ENCODE measurements around the gene METAP2. TPM values are rescaled to one million over a fixed set of nuclear protein-coding genes. Genes with fewer than 3 reads are reported as not detected.

METAP2 gene
- total and polyA plus RNA-seq, 5 donors = 55.0 to 70.3 (median 65.8) TPM

DNA sequence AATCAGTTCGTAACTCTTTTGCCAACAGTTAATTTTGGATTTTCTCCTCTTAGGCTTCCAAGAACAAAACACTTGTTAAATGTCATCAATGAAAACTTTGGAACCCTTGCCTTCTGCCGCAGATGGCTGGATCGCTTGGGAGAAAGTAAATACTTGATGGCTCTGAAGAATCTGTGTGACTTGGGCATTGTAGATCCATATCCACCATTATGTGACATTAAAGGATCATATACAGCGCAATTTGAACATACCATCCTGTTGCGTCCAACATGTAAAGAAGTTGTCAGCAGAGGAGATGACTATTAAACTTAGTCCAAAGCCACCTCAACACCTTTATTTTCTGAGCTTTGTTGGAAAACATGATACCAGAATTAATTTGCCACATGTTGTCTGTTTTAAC lies 39.6 kb downstream of the METAP2 start:
- intact Hi-C loops (cut with DNase I) = no loop called here
- WGBS = 95% methylated on average over 5 of the region's 5 CpGs
- Histone ChIP-seq H3K27me3 (ENCODE audit: control insufficient read depth, insufficient read depth) (no peaks in the 10 kb centered on the region), H3K4me1 (ENCODE audit: control insufficient read depth, insufficient read depth, low read length) (no peaks in the 10 kb centered on the region), H3K27ac (ENCODE audit: low read length) (no peak overlapping the region), H3K9me3 (ENCODE audit: control insufficient read depth, low read length) (no peaks in the 10 kb centered on the region), H3K4me3 (ENCODE audit: low read length) (no peak overlapping the region)
- ATAC-seq (no peak), DNase-seq (no peak)

GRCh38 chr12:95515197-95515596 lies 41.2 kb downstream of the METAP2 start:
- DNase-seq (no peak), ATAC-seq (no peak)
- Histone ChIP-seq H3K9me3 (ENCODE audit: control insufficient read depth, low read length) (no peaks in the 10 kb centered on the region), H3K4me3 (ENCODE audit: low read length) (no peak overlapping the region), H3K4me1 (ENCODE audit: control insufficient read depth, insufficient read depth, low read length) (no peaks in the 10 kb centered on the region), H3K27ac (ENCODE audit: low read length) (no peak overlapping the region), H3K27me3 (ENCODE audit: control insufficient read depth, insufficient read depth) (no peaks in the 10 kb centered on the region)
- intact Hi-C loops (cut with DNase I) = no loop called here
- 96% methylated on average over 3 of the region's 3 CpGs for WGBS

GRCh38 chr12:95516757-95517156 lies 42.8 kb downstream of the METAP2 start:
- no peaks in the 10 kb centered on the region for H3K4me1 ChIP-seq (ENCODE audit: control insufficient read depth, insufficient read depth, low read length)
- H3K9me3 ChIP-seq (ENCODE audit: control insufficient read depth, low read length) = no peaks in the 10 kb centered on the region
- intact Hi-C loops (cut with DNase I) = no loop called here
- DNase-seq (no peak), ATAC-seq (no peak)
- H3K27ac ChIP-seq (ENCODE audit: low read length) = no peak overlapping the region
- H3K4me3 ChIP-seq (ENCODE audit: low read length) = no peak overlapping the region
- no peaks in the 10 kb centered on the region for H3K27me3 ChIP-seq (ENCODE audit: control insufficient read depth, insufficient read depth)

DNA sequence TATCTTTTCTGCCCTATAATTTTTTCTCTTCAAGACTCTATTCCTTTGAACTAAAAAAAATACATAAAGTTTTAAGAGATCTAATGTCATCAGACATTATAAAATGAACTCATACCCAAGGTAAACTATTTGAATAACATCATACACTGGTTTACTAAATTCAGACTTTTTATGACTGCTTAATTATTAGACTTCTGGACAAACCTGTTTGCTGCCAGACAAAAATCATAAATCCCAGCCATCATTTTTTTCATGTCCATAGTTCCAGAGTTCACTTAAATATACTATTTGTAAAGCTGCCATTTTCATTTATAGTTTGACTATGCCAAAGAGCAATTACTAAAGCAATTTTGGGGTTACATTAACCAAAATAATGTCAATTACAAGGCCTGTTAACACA lies 43.3 kb downstream of the METAP2 start:
- Histone ChIP-seq H3K9me3 (ENCODE audit: control insufficient read depth, low read length) (no peaks in the 10 kb centered on the region), H3K27me3 (ENCODE audit: control insufficient read depth, insufficient read depth) (no peaks in the 10 kb centered on the region), H3K27ac (ENCODE audit: low read length) (no peak overlapping the region), H3K4me1 (ENCODE audit: control insufficient read depth, insufficient read depth, low read length) (no peaks in the 10 kb centered on the region), H3K4me3 (ENCODE audit: low read length) (no peak overlapping the region)
- no peak for DNase-seq
- intact Hi-C loops (cut with DNase I) = no loop called here
- no peak for ATAC-seq

- no peaks in the 10 kb centered on the region for H3K27me3 ChIP-seq (ENCODE audit: control insufficient read depth, insufficient read depth)
- intact Hi-C loops (cut with DNase I) = no loop called here
- no peak for ATAC-seq
- no peak for DNase-seq
- no peak overlapping the region for H3K27ac ChIP-seq (ENCODE audit: low read length)
- no peaks in the 10 kb centered on the region for H3K9me3 ChIP-seq (ENCODE audit: control insufficient read depth, low read length)
- no peaks in the 10 kb centered on the region for H3K4me1 ChIP-seq (ENCODE audit: control insufficient read depth, insufficient read depth, low read length)
- H3K4me3 ChIP-seq (ENCODE audit: low read length) = no peak overlapping the region
Observed at GRCh38 chr12:95518944-95519343, 45.0 kb downstream of the METAP2 start.

DNA sequence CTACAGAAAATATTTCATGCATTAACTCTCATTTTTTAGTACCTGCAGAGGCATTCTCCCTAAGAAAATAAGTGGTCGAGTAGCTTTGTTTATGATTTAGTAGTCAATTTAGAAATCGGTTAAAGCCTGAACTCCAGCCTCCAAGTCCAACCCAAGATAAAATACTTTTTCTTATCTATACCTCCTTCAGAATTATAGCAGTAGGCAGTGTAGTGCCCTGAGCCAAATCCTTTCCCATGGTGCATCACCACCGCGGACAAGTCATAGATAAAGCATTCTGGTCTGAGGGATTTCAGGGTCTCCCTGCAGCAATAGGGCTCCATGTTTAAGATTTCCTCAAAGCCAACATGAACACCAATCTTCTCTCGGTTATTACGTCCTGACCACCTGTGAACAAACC lies 46.9 kb downstream of the METAP2 start:
- no peak for DNase-seq
- Histone ChIP-seq H3K27ac (ENCODE audit: low read length) (no peak overlapping the region), H3K27me3 (ENCODE audit: control insufficient read depth, insufficient read depth) (no peaks in the 10 kb centered on the region), H3K9me3 (ENCODE audit: control insufficient read depth, low read length) (no peaks in the 10 kb centered on the region), H3K4me1 (ENCODE audit: control insufficient read depth, insufficient read depth, low read length) (no peaks in the 10 kb centered on the region), H3K4me3 (ENCODE audit: low read length) (no peak overlapping the region)
- intact Hi-C loops (cut with DNase I) = no loop called here
- ATAC-seq = no peak
- 73% methylated on average over 6 of the region's 6 CpGs for WGBS

- intact Hi-C loops (cut with DNase I) = no loop called here
- WGBS = 91% methylated on average over 8 of the region's 8 CpGs
- Histone ChIP-seq H3K9me3 (ENCODE audit: control insufficient read depth, low read length) (no peaks in the 10 kb centered on the region), H3K27ac (ENCODE audit: low read length) (no peak overlapping the region), H3K27me3 (ENCODE audit: control insufficient read depth, insufficient read depth) (no peaks in the 10 kb centered on the region), H3K4me1 (ENCODE audit: control insufficient read depth, insufficient read depth, low read length) (no peaks in the 10 kb centered on the region), H3K4me3 (ENCODE audit: low read length) (no peak overlapping the region)
- ATAC-seq (no peak), DNase-seq (no peak)
Observed at GRCh38 chr12:95522692-95523091, 48.7 kb downstream of the METAP2 start.

DNA sequence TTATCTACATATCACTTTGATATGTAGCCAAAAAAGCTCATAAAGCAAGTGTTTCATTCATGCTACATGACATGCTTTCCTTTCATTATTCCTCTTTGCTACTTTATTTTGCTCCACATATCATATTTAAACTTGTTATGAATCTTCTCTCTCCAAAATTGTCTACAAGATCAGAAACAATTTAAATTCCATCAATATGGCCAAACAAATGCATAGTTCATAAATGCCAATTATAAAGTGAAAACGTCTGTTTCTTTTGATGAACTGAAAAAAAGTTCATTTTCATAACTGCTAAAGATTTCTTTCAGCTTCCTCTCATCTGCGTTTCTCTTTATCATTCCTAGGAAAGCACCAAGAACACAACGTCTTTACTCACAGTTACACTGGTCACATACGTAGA lies 54.5 kb downstream of the METAP2 start:
- Histone ChIP-seq H3K27me3 (ENCODE audit: control insufficient read depth, insufficient read depth) (no peaks in the 10 kb centered on the region), H3K4me1 (ENCODE audit: control insufficient read depth, insufficient read depth, low read length) (no peaks in the 10 kb centered on the region), H3K9me3 (ENCODE audit: control insufficient read depth, low read length) (no peaks in the 10 kb centered on the region), H3K27ac (ENCODE audit: low read length) (no peak overlapping the region), H3K4me3 (ENCODE audit: low read length) (no peak overlapping the region)
- intact Hi-C loops (cut with DNase I) = no loop called here
- WGBS = 59% methylated on average over 4 of the region's 4 CpGs
- ATAC-seq (no peak), DNase-seq (no peak)

DNA sequence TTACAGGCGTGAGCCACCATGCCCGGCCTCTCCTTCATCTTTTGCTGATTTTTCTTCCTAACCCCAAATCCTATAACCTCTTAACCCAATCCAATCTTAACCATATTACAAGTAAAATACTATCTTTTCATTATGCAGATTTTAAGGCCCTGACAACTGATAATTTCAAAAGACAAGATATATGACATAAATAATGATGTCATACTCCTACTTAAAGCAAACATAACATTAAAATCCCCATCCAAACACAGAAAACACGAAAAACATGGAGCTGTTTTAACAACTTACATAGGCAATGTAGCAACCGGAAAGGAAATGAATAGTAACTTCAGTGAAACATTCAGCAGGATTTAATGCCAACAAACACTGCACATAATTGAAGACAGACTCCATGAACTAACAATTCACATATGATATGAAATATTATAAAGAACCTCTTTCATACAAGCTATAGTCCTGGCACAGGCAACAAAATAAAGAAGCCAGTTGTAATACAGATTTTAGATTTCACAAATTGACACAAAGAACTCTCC lies 55.8 kb downstream of the METAP2 start:
- 81% methylated on average over 4 of the region's 4 CpGs for WGBS
- H3K9me3 ChIP-seq (ENCODE audit: control insufficient read depth, low read length) = no peaks in the 10 kb centered on the region
- no peaks in the 10 kb centered on the region for H3K4me1 ChIP-seq (ENCODE audit: control insufficient read depth, insufficient read depth, low read length)
- ATAC-seq (no peak), DNase-seq (no peak)
- no peak overlapping the region for H3K4me3 ChIP-seq (ENCODE audit: low read length)
- no peaks in the 10 kb centered on the region for H3K27me3 ChIP-seq (ENCODE audit: control insufficient read depth, insufficient read depth)
- intact Hi-C loops (cut with DNase I) = loop anchor here in 3 of 4 donors (5.0 to 10.0 kb wide), 4 partner anchors 175 to 415 kb away; no protein-coding TSS in a partner anchor
- no peak overlapping the region for H3K27ac ChIP-seq (ENCODE audit: low read length)

DNA sequence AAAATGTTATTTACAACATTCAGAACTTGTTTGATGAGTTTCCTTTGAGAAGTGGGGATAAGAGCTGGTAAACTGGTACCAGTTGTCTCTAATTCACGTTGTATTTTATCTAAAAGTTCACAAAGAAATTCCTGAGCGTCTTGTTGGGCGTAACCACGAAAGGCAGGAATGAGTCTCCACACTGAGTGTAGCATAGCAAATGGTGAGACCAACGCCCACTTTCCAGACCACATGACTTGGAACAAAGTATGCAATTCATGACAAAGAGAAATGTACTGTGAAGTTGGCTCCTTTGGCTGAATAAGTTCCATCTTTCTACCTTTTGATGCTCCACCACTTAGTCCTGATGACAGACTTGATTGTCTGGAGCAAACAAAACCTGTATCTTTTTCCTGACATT lies 58.9 kb downstream of the METAP2 start:
- intact Hi-C loops (cut with DNase I) = loop anchor here in 3 of 4 donors (5.0 to 10.0 kb wide), 4 partner anchors 178 to 418 kb away; no protein-coding TSS in a partner anchor
- ATAC-seq (peak in 1 of 2 donors; percentile 47), DNase-seq (no peak)
- H3K27me3 ChIP-seq (ENCODE audit: control insufficient read depth, insufficient read depth) = no peaks in the 10 kb centered on the region
- WGBS = 54% methylated on average over 5 of the region's 5 CpGs
- no peak overlapping the region for H3K27ac ChIP-seq (ENCODE audit: low read length)
- H3K9me3 ChIP-seq (ENCODE audit: control insufficient read depth, low read length) = no peaks in the 10 kb centered on the region
- no peaks in the 10 kb centered on the region for H3K4me1 ChIP-seq (ENCODE audit: control insufficient read depth, insufficient read depth, low read length)
- no peak overlapping the region for H3K4me3 ChIP-seq (ENCODE audit: low read length)

GRCh38 chr12:95533985-95534384 lies 60.0 kb downstream of the METAP2 start:
- Histone ChIP-seq H3K27me3 (ENCODE audit: control insufficient read depth, insufficient read depth) (no peaks in the 10 kb centered on the region), H3K4me3 (ENCODE audit: low read length) (no peak overlapping the region), H3K27ac (ENCODE audit: low read length) (no peak overlapping the region), H3K9me3 (ENCODE audit: control insufficient read depth, low read length) (no peaks in the 10 kb centered on the region), H3K4me1 (ENCODE audit: control insufficient read depth, insufficient read depth, low read length) (no peaks in the 10 kb centered on the region)
- intact Hi-C loops (cut with DNase I) = loop anchor here in 3 of 4 donors (5.0 to 10.0 kb wide), 4 partner anchors 179 to 419 kb away; no protein-coding TSS in a partner anchor
- ATAC-seq (no peak), DNase-seq (no peak)
- WGBS = 72% methylated on average over 4 of the region's 4 CpGs

- no peak overlapping the region for H3K4me3 ChIP-seq (ENCODE audit: low read length)
- intact Hi-C loops (cut with DNase I) = loop anchor here in 2 of 4 donors (10.0 kb wide), 3 partner anchors 183 to 423 kb away; no protein-coding TSS in a partner anchor
- no peak for DNase-seq
- no peaks in the 10 kb centered on the region for H3K9me3 ChIP-seq (ENCODE audit: control insufficient read depth, low read length)
- WGBS = 71% methylated on average over 4 of the region's 4 CpGs
- no peaks in the 10 kb centered on the region for H3K27me3 ChIP-seq (ENCODE audit: control insufficient read depth, insufficient read depth)
- no peak for ATAC-seq
- no peaks in the 10 kb centered on the region for H3K4me1 ChIP-seq (ENCODE audit: control insufficient read depth, insufficient read depth, low read length)
- H3K27ac ChIP-seq (ENCODE audit: low read length) = no peak overlapping the region
Observed at GRCh38 chr12:95538006-95538405, 64.1 kb downstream of the METAP2 start.
